GM21360 (cell line): Measurements from ENCODE around the gene HYAL3.
"Not testable (repeated sequence)": the region's sequence is repeated elsewhere in the genome, so short reads cannot be mapped to it uniquely, and the experiment has no call there.

ENCODE experiments used
- ATAC-seq: cut with Tn5 transposase; IDR thresholded peaks from one replicate; pipeline ENCODE4 v1.9.1; 2021; ENCODE audit warnings: mild to moderate bottlenecking, moderate library complexity; ENCODE audit not compliant: unreplicated experiment

HYAL3 gene

DNA sequence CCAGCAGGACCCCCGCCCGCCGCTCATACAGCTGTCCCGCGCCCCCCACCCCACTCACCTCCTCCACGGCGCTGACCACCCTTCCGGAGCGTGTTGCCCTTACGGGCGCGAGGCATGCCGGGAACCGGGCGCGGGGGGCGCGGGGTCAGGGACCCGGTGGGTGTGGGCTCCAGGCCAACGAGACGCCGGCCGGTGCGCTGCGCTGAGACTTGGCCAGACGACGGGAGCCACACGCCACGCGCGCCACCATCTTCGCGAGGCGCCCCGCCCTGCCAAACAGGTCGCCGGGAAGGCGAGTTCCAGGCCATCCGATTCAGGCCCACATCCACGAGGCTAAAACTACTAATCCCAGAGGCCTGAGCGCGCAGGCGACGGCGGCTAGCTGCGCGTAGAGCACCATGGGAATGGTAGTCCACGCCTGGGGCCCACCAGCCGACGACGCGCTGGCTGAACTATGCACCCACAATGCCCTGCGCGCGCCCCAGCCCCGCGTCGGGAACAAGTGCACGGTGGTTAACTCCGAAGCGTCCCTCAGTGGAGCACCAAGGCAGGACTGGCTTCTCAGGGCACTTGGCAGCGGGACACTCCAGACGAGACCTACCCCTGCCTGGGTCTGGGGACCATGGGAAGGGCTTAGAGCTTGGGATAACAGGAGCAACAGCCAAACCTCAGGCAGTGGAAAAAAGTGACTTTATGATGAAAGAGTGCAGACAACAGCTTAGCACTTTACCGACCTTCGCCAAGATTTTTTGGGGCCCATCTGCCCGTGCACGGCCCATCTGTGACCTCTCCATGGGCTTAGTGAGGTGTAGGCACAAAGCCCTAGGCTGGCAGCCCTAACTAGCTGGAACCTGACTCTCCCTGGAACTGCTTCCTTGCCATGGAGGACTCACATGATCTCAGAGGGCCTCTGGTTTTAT, 6.8 kb downstream of the HYAL3 start, which contains the start of gene IFRD2:
Gene IFRD2 (minus strand): TSS at position 271 of the 920 bp plus-strand sequence. CDS start 155 bp downstream, at position 116.
- ATAC-seq = peak; percentile 90

DNA sequence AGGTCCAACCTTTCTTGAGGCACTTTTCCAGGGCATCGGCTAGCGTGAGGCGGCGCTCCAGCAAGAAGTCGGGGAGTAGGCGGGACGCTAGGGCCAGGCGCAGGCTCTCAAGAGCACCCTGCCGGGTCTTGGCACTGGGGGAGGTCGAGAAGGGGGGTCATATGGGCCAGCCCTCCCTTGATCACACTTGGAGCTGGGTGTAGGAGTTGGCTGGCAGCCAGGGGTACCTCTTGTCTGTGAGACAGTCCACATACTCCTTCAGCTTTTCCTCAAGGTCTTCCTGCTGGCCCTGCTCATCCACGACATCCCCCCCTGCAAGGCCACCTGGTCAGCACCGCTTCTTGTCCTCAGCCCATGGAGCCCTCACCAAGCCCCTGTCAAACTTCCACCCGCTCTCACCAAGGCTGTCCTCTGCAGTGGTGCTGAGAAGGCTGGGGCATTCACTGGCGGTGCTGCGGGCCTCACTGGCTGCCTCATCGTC, 9.0 kb downstream of the HYAL3 start:
- no peak for ATAC-seq

DNA sequence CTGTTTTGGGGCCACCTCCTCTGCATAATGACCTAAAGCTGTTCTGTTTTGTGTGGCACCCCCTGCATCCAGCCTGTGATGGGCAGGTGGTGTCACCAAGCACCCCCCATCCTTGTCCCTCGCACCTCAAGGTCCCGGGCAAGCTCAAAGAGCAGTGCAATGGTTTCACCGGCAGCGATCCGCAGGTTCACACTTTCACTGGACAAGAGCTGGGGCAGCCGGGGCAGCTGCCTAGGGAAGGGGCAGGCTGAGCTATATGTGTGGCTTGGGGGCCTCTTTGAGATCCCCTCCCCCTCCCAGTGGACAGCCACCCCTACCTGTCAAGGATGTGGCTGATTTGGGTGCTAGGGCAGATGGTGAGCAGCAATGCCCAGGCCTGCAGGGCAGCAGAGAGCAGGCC, 10.1 kb downstream of the HYAL3 start:
- no peak for ATAC-seq

DNA sequence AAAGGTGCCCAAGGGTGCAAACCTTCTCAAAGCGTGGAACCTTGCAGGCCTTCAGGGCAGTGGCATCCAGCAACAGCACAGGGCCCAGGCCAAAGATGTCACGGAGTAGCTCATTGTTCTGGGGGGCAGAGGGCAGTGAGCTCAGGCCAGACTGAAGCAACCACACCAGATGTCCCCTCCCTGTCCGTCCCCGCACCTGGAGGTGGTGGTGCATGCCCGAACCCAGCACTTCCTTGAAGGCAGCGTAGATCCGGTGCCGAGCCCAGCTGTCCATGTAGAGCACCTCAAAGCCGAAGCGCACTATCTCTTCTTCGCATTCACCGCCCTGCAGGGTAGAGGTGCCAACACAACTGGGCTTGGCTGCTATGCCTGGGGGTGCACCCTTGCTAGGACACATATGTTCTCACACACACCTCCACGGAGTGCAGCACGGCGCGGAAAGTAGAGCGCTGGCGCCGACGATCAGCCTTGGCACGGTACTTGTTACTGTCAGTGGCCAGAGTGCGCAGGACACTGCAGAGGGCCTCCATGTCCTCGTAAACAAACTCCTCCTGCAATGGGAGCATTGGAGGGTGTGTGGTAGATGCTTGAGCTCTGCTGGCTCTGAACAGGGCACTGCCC, 10.7 kb downstream of the HYAL3 start:
- no peak for ATAC-seq

DNA sequence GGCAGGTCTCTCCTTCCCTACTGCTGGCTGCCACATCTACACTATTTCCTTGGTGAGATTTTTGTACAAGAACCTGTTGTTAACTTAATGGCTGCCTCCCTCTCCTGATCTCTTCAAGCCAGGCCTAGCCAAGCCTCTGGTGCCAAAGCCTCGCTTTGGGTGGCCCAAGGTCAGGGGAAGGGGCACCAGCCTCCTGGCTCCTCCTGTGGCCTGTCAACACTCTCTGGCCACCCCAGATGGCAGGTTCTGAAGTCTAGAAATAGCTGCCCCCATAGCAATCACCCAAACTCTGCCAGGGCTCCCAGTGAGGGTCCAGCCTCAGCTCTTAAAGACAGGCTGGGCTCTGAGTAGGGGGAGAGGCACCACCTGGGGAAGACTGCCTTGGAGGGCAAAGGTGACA, 11.9 kb downstream of the HYAL3 start:
- no peak for ATAC-seq

DNA sequence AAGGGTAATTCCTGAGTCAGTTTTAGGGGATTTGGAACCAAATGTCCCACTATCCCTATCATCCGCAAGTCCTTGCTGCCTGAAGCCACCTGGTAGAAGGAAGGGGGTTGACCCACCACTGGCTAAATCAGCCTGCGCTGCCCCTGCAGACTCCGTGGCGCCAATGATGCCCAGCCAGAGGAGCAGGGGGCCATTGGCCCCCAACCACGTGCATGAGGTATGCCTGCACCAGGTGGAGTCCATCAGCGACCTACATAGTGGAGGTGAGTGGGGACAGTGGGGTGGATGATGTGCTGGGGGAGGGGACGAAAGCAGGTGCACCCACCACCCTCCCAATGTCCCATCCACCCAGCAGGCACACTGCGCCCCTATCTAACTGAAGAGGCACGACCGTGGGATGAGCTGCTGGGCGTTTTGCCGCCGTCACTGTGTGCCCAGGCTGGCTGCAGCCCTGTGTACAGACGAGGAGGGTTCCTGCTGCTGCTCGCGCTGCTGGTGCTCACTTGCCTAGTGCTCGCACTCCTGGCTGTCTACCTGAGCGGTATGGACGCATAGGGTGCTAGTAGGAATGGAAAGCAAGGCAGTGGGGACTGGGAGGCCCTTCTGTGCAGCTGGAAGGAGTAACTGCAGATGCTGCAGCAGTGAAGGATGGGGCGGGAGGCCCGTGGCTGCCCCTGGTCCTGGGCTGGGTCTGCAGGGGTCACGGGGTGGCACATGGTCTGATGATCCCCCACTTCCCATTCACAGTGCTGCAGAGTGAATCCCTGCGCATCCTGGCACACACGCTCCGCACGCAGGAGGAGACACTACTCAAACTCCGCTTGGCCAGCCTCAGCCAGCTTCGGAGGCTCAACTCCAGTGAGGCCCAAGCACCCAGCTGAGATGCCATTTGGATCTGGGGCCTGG, 12.6 kb downstream of the HYAL3 start:
- ATAC-seq = no peak

DNA sequence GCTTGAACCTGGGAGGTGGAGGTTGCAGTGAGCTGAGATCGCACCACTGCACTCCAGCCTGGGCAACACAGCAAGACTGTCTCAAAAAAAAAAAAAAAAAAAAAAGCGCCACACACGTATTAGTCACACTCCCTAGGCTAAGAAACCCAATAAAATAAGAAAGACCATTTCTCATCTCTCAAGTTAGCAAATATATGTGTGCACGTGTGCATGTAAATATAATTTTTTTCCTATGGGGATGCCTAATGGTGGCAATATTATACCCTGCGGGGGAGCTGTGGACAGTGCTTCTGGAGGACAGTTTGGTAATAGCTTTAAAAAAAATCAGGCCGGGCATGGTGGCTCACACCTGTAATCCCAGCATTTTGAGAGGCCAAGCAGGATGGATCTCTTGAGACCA, 15.1 kb downstream of the HYAL3 start:
- ATAC-seq = not testable (repeated sequence)

DNA sequence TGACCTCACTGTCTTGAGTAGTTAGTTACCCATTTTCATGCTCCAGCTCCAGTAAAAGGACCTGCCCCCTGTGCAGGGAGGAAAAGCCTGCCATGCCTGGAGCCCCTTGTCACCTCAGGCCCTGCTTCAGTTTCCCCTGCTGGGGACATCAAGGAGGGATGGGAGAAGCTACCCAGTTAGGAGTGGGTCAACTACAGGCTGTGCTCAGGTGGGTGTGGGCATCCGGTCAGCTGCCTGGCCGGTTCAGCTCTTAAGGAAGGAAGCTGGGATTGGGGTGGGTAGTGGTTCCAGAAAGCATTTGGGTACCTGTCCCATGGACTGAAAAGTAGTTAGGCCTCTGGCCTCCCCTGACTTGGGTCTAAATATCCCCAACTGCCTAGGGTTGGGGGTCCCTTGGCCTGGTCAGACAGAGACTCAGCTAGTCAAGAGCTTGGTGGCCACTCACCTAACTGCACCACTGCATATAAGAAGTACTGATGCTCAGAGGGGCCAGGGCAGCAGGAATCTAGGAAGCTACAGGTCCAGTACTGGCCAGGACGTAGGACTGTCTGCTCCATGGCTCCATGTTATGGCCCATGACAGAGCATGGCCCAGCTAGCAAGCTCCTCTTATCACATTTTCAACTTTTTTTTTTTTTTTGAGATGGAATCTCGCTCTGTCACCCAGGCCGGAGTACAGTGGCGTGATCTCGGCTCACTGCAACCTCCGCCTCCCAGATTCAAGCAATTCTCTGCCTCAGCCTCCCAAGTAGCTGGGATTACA, 19.8 kb downstream of the HYAL3 start:
- no peak for ATAC-seq

DNA sequence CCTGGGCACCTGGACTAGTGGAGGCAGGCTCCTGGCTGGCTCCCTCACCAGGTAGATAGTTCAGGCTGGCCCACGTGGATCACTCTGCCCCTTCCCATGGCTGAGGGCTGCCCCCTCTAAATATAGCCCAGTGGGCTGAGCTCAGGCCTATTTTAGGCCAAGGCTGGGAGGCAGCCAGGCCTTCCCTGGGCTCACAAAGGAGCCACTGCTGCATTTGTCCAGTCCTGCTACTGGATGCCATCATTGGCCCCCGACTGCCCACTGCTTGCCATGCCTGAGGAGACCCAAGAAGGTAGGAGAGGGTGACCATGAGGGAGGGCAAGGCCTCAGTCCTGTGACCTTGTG, 20.4 kb downstream of the HYAL3 start, which contains the start of gene LSMEM2:
Gene LSMEM2 (plus strand): TSS at position 208 of the 345 bp plus-strand sequence. CDS start 27 bp downstream, at position 235.
- ATAC-seq = no peak

- ATAC-seq = no peak
These were observed 20.9 kb downstream of the HYAL3 start for GRCh38 chr3:50278123-50278879.

DNA sequence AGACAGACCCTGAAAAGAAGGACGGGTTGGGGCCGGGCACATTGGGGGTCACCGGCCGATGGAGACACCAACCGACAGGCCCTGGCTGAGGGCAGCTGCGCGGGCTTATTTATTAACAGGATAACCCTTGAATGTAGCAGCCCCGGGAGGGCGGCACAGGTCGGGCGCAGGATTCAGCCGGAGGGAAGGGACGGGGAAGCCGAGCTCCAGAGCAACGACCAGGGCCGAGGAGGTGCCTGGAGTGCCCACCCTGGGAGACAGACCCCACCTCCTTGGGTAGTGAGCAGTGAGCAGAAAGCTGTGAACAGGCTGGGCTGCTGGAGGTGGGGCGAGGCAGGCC, 22.5 kb downstream of the HYAL3 start:
- no peak for ATAC-seq

DNA sequence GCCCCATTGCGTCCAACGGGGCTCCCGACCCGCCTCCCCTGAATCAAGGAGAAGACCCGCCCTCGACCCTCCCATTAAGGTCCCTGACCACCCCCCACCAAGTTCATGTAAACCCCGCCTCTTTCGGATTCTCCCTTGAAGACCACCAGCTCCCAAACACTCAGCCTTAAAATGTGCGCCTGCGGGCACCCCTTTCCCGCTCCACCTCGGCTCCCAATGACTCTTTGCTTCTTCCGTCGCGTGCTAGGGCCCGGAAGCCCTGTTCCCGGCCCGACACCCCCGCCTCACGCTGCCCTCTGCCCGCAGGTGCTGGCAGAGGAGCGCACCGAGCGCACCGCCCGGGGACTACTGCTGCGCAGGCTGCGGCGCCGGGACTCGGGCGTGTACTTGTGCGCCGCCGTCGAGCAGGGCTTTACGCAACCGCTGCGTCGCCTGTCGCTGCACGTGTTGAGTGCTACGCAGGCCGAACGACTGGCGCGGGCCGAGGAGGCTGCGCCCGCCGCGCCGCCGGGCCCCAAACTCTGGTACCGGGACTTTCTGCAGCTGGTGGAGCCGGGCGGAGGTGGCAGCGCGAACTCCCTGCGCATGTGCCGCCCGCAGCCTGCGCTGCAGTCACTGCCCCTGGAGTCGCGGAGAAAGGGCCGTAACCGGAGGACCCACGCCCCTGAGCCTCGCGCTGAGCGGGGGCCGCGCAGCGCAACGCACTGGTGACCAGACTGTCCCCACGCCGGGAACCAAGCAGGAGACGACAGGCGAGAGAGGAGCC, 23.0 kb downstream of the HYAL3 start:
- no peak for ATAC-seq

GRCh38 chr3:50275141-50275995, 23.8 kb downstream of the HYAL3 start:
- ATAC-seq = no peak

- no peak for ATAC-seq
These were observed 24.7 kb downstream of the HYAL3 start for GRCh38 chr3:50274371-50275104.

- no peak for ATAC-seq
These were observed 25.5 kb downstream of the HYAL3 start for GRCh38 chr3:50273689-50274065.

- peak; percentile 70 for ATAC-seq
These were observed 26.1 kb downstream of the HYAL3 start for GRCh38 chr3:50272911-50273688.

- not testable (repeated sequence) for ATAC-seq
These were observed 26.7 kb downstream of the HYAL3 start for GRCh38 chr3:50272538-50272910.
